H54 (cell line): Measurements from ENCODE around the gene MAD1L1.

Source experiments
- DNase-seq: peaks from one replicate; pipeline ENCODE4 v3.0.0; 2011; ENCODE audit warnings: low spot score, mixed read lengths; ENCODE audit not compliant: insufficient read length
- FAIRE-seq: peaks from 3 replicates; lab custom pipeline; 2011; peaks lifted over from hg19 to GRCh38; lab: Jason Lieb, UNC
- POLR2A ChIP-seq: IDR thresholded peaks from 2 replicates; pipeline ENCODE4 v1.6.1; 2011; ENCODE audit warnings: low read depth, mild to moderate bottlenecking, low read length

MAD1L1 gene

DNA sequence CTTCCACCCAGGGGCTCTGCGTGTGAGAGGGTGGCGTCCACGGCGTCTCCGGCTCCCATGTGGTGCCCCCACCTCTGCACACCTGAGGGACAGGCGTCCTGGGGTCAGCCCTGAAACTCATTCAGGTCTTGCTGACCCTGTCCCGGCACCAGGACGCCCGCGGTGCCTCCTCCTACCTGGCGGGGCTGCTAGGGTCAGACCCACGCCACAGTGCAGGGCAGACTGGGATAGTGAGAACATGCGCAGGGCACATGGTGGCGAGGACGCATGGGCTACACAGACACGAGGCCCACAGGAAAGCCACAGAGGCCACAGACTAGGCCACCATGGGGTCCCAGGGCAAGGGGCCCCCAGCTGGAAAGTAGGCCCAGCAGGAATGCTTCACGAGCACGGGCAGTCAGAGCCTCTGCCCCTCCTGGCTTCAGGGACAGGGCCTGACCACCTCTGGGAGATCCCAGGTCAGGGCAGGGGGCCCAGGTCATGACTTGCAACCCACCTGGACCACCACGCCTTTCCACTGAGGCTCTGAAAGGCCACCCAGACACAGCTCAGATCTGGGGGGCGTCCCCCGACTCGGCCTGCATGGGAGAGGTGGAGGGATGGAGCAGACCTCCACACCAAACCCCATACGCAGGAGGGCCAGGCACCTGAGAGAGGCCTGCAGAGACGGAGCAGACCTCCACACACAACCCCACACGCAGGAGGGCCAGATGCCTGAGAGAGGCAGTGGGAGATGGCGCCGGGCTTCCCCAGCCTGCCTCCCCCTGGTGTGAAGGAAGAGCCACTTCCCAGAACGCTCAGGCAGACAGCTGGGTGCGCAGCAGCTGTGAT lies 374.1 kb downstream of the MAD1L1 start:
- no peak for TF ChIP-seq POLR2A
- no peak for DNase-seq
- FAIRE-seq: no peak

DNA sequence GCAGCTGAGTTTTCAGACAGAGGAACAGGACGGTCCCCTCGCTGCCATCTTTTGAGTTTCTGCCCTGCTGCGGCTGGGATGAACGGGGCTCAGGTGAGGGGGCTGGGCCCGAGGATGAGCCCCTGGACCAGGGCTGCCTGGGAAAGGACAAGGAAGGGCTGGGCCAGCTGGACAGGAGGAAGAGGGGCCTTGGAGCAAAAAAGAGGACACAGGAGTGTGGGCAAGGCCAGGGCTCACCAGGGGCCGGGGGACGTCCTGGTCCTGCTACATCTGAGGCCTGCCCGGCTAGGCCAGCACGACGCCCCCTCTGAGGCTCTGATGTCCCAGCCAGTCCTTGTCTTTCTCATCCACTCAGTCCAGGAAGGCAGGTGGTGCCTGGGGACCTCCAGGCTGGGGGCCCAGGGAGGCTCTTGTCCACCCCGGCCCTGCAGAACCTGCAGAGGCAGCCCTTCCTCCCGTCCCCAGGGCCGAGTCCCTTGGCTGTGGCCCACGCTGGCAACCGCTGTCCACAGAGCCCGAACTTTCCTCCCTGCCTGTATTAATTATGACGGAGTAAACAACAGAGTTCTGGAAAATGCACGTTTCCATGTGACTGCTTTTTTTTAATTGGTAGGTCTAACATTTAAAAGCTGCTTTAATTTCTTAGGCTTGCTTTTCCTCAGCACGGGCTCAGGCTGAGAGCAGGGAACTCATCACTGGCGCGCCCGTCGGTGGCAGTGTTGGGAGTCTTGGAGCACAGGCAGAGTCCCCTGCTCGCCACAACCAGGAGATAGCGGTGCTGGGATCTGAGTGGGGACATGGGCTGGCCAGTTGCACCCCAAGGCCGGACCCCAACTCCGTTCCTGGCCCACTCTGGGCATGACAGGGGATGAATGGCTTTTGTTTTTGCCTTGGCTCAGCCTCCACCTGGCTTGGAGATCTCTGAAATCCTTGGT lies 375.0 kb downstream of the MAD1L1 start:
- TF ChIP-seq POLR2A: no peak
- FAIRE-seq (no peak), DNase-seq (no peak)

DNA sequence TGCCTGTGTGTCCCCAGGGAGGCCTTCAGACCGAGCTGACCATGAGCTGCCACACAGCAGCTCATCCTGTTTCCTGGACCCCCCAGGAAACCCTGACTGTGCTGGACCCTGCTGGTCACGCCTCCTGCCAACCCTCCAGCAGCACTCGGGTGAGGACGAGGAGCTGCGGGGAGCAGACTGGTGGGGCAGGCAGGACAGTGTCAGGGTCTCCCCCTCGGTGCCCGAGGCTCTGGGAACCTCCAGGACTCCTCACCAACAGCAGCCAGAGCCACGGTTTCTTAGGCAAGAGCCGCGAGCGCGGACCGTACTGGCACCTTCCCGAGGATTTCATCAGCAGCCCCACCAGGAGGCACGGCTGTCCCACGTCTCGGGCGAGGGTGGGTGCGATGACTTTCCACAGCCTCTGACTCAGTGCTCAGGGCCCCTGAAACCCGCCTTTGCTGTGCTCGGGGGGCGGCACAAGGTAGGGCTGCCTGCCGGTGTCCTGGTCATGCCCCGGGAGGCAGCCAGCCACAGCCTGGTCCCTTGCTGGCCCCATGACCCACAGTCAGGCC lies 375.8 kb downstream of the MAD1L1 start:
- DNase-seq: no peak

GRCh38 chr7:1856161-1856887 lies 376.4 kb downstream of the MAD1L1 start:
- TF ChIP-seq POLR2A: no peak
- DNase-seq (no peak), FAIRE-seq (no peak)

More for the DNA sequence above, 375.8 kb downstream of the MAD1L1 start:
- no peak for FAIRE-seq
- no peak for TF ChIP-seq POLR2A

DNA sequence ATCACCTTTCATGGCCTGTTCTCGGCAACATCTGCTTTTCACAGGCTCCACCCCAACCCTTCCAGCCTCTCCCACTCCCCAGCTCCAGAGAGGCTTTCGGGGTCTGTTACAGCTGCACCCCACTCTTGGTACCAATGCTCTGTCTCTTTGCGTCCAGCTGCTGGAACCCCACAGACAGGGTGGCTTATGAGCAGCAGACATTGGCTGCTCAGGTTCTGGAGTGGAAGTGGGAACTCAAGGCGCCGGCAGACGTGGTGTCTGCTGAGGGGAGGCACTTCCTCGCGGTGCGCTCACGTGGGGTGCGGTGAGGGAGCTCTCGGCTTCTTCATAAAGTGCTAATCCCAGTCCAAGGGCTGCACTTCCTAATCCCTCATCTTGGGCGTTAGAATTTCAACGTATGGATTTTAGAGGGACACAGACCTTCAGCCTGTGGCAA lies 377.0 kb downstream of the MAD1L1 start:
- TF ChIP-seq POLR2A: no peak
- DNase-seq: no peak
- no peak for FAIRE-seq

DNA sequence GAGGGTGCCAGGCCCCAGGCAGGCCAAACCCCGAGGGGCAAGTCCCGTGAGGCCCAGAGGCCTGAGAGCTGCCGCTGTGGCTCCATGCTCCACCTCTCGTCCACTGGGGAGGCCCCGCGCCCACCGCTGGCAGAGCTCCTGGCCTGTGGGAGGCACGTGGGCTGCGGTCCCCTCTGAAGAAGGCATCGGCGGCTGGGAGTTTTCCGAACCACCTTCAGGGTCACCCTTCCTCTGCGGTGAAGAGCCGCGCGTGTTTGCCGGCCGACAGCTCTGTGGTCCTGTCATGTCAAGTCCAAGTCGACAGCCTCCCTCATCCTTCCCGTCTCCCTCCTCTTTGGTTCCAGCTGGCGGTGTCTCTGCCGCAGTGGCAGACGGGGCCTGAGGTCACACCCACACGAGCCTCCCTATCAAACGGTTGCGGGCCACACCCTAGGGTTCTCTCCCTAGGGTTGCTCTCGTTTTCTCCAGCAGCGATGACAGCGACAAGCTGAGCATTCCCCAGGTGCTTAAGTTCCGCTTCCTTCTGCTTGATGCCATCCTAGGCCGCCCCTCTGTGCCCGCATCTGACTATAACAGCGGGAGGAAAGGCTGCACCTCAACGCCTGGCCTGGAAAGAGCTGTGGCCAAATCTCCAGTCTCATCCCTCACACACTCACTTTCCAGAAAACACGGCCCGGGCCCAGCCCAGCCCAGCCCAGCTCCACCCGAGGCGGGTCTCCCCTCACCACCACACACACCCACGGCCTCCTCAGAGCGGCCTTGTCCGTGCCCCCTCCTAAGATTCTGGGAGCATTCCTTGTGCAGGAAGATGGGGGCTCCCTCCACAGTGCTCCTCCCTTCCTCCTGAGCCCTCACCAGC lies 377.6 kb downstream of the MAD1L1 start:
- no peak for DNase-seq
- no peak for FAIRE-seq
- TF ChIP-seq POLR2A: no peak

DNA sequence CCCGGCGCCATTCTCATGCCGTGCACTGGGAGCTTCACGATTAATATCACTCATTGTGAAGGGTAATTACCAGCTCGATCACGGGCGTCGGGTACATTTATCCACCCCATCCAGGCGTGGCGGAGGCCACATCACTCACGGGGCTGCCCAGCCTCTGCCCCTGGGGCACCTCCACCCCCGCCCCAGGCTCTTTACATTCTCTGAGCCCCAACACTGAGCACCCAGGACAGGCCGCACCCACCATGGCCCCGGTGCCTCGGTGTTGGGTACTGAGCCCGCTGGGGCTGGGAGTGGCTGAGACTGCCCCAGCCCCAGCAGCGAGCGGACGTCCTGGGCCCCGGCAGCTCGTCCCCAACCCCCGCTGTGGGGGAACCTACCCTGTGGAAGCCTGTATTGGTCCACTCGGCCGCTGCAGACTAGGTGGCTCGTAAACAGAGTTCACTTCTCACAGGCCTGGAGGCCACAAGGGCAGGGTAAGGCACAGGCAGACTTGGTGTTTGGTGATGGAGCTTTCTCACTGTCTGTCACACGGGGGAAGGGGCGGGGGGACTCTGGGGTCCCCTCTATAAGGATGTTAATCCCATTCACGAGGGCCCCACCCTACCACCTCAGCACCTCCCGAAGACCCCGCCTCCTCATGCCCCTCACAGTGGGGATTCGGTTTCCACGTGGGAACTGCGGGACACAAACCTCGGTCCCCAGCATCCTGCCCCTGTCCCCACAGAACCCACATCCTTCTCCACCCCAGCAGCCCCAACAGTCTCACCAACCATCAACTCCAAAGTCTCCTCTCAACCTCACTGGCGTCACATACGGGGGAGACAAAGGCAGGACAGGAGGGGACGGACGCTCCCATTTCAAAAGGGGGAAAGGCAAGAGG lies 378.5 kb downstream of the MAD1L1 start:
- no peak for DNase-seq
- no peak for TF ChIP-seq POLR2A
- no peak for FAIRE-seq

GRCh38 chr7:1853431-1853985 lies 379.2 kb downstream of the MAD1L1 start:
- DNase-seq (no peak), FAIRE-seq (no peak)
- no peak for TF ChIP-seq POLR2A

GRCh38 chr7:1852517-1853430 lies 380.0 kb downstream of the MAD1L1 start:
- FAIRE-seq (no peak), DNase-seq (no peak)
- TF ChIP-seq POLR2A: no peak

- no peak for DNase-seq
- FAIRE-seq: no peak
- TF ChIP-seq POLR2A: no peak
These were observed 380.8 kb downstream of the MAD1L1 start for GRCh38 chr7:1851721-1852516.
